Fibroblast of skin of right quadriceps (primary cell): Measurements from ENCODE around the gene UBE2F.
A peak's percentile ranks its signal among the peaks of the same experiment; 100 is the strongest.
"Not testable (repeated sequence)": the region's sequence is repeated elsewhere in the genome, so short reads cannot be mapped to it uniquely, and the experiment has no call there.

Source experiments
- DNase-seq: peaks from one replicate; pipeline ENCODE4 v3.0.0-alpha.2; 2013

UBE2F gene

DNA sequence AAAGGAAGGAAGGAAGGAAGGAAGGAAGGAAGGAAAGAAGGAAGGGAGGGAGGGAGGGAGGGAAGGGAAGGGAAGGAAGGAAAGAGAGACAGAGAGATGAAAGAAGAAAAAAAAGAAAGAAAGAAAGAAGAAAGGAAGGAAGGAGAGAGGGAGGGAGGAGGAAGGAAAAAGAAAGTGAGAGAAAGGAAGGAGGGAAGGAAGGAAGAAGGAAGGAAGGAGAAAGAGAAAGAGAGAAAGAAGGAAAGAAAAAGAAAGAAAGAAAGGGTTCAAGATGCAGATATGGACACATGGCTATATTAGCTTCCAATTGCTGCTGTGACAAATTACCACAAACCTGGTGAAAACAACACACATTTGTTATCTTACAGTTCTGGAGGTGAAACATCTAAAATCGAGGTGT, 20.4 kb upstream of the UBE2F start:
- no peak for DNase-seq

GRCh38 chr2:237951354-237951753, 15.5 kb upstream of the UBE2F start:
- not testable (repeated sequence) for DNase-seq

GRCh38 chr2:237951878-237952277, 14.9 kb upstream of the UBE2F start:
- DNase-seq: no peak

DNA sequence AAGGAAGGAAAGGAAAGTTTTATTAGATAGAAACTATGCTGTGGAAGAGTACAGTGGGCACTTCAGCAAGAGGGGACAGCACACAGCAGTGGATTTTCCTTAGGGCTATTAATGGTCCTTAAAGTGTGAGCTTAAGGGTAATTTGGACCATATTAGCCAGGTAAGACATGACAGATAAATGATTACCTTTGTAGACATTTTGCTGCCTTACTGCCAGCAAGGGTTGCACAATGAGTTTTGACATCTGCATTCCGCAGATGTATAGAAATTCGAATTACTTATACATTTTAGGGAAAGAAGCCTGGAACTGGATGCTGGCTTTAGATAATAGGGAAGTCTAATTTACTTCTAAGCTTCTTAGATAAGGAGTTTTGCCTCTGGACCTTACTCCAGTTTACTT, 14.0 kb upstream of the UBE2F start:
- DNase-seq: no peak

- DNase-seq: no peak
Observed at GRCh38 chr2:237955640-237956401, 11.0 kb upstream of the UBE2F start.

DNA sequence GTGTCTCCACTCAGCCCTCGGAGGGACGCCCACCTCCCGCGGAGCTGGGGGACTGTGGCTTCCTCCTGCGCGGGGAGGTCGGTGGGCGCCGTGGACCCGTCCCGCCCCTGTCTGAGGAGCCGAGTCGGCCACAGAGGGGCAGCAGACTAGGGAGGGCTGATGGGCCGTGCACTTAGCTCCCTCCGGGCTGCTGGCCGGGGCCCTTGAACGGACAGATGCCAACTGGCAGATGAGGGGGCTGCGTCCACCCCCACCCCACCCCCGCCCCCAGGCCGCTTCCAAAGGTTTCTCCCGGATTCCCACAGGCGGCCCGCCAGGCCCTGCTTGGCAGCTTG, 10.4 kb upstream of the UBE2F start:
- no peak for DNase-seq

DNA sequence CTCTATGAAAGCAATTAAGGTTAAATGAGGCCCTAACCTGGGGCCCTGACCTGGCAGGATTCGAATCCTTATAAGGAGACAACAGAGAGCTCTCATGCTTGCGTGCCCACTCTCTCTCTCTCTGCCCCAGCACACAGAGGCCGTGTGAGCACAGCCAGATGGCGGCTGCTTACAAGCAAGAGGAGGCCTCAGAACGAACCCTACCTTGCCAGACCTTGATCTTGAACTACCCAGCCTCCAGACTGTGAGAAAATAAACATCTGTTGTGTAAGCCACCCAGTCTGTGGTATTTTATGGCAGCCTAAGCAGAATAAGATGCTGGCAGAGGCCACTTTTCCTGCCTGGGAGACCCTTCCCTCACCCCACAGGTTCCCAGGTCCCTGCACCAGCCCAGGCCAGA, 5.2 kb upstream of the UBE2F start:
- DNase-seq: no peak

GRCh38 chr2:237962432-237963084, 4.3 kb upstream of the UBE2F start:
- no peak for DNase-seq

GRCh38 chr2:237963490-237963991, 3.3 kb upstream of the UBE2F start:
- not testable (repeated sequence) for DNase-seq

DNA sequence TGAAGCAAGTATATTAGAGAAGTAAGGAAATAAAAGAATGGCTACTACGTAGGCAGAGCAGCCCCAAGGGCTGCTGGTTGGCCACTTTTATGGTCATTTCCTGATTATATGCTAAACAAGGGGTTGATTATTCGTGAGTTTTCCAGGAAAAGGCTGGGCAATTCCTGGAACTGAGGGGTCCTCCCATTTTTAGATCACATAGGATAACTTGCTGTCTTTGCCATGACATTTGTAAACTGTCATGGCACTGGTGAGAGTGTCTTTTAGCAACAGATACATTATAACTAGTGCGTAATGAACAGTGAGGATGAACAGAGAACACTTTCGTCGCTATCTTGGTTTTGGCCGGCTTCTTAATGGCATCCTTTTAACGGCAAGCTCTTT, 2.6 kb upstream of the UBE2F start:
- no peak for DNase-seq

DNA sequence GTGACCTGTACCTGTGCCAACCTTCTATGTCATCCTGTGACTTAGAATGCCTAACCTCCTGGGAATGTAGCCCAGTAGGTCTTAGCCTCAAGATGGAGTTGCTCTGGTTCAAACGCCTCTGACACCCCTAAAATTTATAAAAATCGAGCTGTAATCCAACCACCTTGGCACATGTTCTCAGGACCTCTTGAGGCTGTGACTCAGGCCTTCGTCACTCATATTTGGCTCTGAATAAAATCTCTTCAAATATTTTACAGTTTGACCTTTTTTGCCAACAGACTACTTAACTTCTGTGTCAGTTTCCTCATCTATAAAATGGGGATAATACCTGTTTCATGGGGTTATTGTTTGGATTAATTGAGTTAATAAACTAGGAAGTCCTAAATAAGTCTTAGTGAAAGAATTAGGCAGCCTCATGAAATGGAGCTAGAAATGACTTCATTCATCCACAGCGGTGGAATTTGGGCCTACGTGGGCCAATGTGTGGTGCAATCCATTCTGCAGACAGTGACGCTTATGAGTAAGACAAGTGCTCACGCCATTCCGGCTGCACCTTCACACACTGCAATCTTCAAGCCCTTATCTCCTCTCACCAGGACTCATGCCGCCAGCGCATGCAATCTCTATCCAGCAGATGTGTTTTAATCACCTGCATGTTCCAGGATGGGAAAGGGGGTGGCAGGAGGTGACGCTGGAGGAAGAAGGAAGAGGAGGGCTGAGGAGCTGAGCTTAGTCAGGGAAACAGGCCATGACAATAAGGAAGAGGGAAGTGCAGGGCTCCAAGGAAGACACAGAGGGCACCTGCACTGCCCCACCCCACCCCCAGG, 2.0 kb upstream of the UBE2F start:
- no peak for DNase-seq

- DNase-seq: not testable (repeated sequence)
Observed at GRCh38 chr2:237965844-237966243, 970 bp upstream of the UBE2F start.

GRCh38 chr2:237966250-237966564, 607 bp upstream of the UBE2F start:
- no peak for DNase-seq

- DNase-seq: peak; percentile 4
Observed at GRCh38 chr2:237967463-237967951, 693 bp downstream of the UBE2F start.

- peak; percentile 61 for DNase-seq
Observed at GRCh38 chr2:237968048-237968862, 1.4 kb downstream of the UBE2F start.

- DNase-seq: no peak
Observed at GRCh38 chr2:237971661-237972060, 4.8 kb downstream of the UBE2F start.

DNA sequence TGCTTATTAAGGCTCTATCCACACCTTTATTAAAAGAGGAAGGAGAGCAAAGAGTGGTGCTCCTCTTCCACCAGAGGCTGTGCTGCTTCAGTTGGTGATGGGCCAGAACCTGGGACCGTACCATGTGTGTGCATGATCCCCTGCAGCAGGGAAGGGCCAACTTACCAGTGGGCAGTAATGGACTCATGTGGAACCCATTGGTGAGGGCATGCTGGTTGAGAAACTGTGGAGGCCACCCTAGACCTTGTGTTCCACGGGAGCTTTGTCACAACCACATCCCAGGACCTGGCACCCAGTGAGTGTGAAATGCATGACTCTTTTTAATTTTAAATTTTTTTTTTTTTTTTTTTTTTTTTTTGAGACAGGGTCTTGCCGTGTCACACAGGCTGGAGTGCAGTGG, 5.4 kb downstream of the UBE2F start:
- DNase-seq: no peak

- no peak for DNase-seq
Observed at GRCh38 chr2:237972936-237973335, 6.1 kb downstream of the UBE2F start.

DNA sequence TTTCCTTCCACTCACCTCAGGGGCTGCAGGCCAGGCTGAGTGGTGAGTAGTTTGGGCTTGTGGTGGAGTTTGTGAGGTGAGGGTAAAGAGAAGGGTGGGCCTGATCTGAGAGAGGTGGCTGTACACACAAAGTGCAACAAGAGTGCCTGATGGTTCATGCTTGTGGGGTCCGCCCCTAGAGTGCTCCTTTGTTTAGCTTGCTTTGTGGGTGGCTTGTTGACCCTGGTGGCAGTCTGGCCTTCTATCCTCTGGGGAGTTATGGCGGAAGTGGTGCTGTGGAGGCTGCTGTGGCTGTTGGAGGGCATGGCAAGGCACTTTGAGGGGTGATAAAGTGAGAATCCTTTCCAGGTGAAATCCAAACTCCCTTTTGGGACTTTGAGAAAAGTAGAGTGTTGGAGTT, 10.6 kb downstream of the UBE2F start:
- DNase-seq: no peak

DNA sequence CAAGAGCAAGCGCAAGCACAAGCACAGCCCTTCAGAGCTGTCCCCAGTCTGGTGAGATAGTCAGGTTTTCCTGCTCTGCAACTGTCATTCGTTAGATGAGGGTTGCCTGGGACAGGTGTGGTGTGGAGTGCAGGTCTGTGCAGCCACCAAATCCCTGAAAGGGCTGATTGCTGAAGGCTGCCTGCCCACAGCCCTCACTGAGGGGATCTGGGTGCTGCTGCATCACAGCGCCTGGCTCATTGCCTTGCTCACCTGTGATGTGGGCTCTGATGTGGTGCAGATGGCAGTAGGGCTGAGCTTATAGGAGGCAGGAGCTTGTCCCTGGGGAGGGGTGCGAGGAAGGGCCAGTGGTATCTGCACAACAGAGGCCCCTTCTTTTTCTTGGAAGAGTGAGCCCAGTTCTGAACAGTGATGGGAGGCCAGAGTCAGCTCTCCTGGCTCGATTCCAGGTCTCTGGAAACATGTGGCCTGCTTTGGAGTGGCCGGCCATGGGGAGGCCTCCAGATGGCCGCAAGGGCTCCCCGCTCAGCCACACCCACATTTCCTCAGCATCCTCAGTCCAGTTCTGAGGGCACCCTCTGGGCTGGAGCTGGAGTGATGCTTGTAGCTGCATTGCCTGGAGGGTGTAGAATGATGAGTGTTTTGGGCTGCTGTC, 11.4 kb downstream of the UBE2F start:
- no peak for DNase-seq

DNA sequence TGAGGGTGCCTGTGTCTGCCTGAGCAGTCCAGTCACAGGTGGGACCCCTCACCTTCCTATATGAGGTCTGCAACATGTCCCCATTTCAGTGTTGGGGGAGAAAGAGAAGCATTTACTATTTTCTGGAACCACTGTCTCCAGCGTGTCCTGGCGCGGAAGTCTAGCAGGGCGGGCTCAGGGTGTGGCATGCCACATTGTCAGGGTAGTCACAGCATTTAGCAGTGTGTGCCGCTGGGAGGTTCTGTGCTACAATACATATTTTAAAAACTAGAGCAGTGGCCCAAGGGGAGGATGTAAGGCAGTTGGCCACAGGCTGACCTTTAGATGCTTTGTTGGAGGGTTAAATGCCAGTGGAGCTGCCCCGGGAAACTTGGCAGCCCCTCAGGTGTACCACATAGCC, 12.5 kb downstream of the UBE2F start:
- no peak for DNase-seq

- no peak for DNase-seq
Observed at GRCh38 chr2:237980087-237980486, 13.3 kb downstream of the UBE2F start.
